Spinal cord (tissue), 10 donors: ENCODE results near the gene TCN1. TPM values are rescaled to one million over a fixed set of nuclear protein-coding genes. Genes with fewer than 3 reads are reported as not detected.
"Not testable (repeated sequence)": the region's sequence is repeated elsewhere in the genome, so short reads cannot be mapped to it uniquely, and the experiment has no call there.

Experiments
- DNase-seq, 6 donors: peaks; one replicate each; pipeline versions ENCODE4 v3.0.0 to v3.0.0-alpha.2; 2013 to 2015; ENCODE audit warnings: low spot score in 6 of 6, low read depth in 4 of 6
- H3K27ac ChIP-seq: one replicate; pipeline ENCODE4 v1.5.1; 2013; ENCODE audit warnings: low read depth, low read length, control low read depth
- H3K27me3 ChIP-seq: one replicate; pipeline ENCODE4 v1.6.1; 2013; ENCODE audit warnings: low read length; ENCODE audit not compliant: control insufficient read depth, insufficient read depth
- H3K36me3 ChIP-seq: one replicate; pipeline ENCODE4 v1.6.1; 2013; ENCODE audit warnings: low read length; ENCODE audit not compliant: control insufficient read depth, insufficient read depth
- H3K4me1 ChIP-seq: one replicate; pipeline ENCODE4 v1.6.1; 2013; ENCODE audit warnings: low read length; ENCODE audit not compliant: control insufficient read depth, insufficient read depth
- H3K4me3 ChIP-seq: one replicate; pipeline ENCODE4 v1.5.1; 2013; ENCODE audit warnings: low read depth, low read length, control low read depth
- H3K9me3 ChIP-seq: one replicate; pipeline ENCODE4 v1.6.1; 2013; ENCODE audit warnings: low read length; ENCODE audit not compliant: control insufficient read depth, insufficient read depth
- WGBS: methylation state at CpG from one replicate; pipeline ENCODE4 v1.1.5; 2013; ENCODE audit warnings: missing lambda C conversion rate; ENCODE audit not compliant: insufficient coverage; 5-methylcytosine and 5-hydroxymethylcytosine counted together
- polyA plus RNA-seq, 2 donors: library from polyadenylated mRNA; unstranded; fragments of 120-200 nt; gene quantifications; one replicate each; pipeline ENCODE4 v1.2.1, GENCODE V29; 2013; ENCODE audit not compliant: insufficient read length in 2 of 2
- total RNA-seq, 2 donors: library from RNA; depleted of rRNA in 1 of 2; stranded (reverse); fragments of 120-200 nt in 1 of 2; fragments of >200 nt in 1 of 2; gene quantifications; one replicate each; pipeline versions ENCODE4 v1.2.3 to v1.2.4, GENCODE V29; 2013 to 2014
- donor health status: healthy.

TCN1 gene
- total and polyA plus RNA-seq, 4 donors = 7.0 TPM; not detected in 3

GRCh38 chr11:59845399-59845798, 20.9 kb downstream of the TCN1 start, which contains the start of gene CBLIF:
TSS of gene CBLIF (minus strand) at chr11:59845499. CDS start at chr11:59845453, 46 bp downstream.
- no peak within 1 kb of the TSS for H3K27ac ChIP-seq
- no peaks in the 10 kb centered on the region for H3K9me3 ChIP-seq
- H3K36me3 ChIP-seq = no peaks in the 10 kb centered on the region
- DNase-seq = no peak
- no peaks in the 10 kb centered on the region for H3K4me1 ChIP-seq
- no peaks in the 10 kb centered on the region for H3K27me3 ChIP-seq
- 100% methylated on average over 1 of the region's 4 CpGs for WGBS
- no peak within 1 kb of the TSS for H3K4me3 ChIP-seq

DNA sequence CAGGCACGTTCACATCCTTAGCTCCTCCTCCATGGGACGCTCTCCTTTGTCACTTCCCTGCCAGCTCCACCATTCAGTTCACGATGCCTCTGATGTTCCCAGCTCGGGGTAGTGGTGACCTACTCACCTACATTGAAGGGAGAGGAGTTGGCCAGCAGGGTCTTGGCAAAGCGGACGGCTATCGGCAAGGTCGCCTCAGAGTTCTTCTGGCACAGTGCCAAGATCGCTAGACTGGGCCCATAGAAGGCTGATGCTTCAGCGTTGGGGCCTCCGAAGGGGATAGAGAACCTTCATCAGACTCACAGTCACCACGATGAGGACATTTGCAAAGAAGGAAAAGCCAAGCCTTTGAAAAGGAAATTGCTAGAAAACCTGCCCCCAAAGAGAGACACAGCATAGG, 24.0 kb downstream of the TCN1 start:
- Histone ChIP-seq H3K4me3 (no peak overlapping the region), H3K36me3 (no peaks in the 10 kb centered on the region), H3K4me1 (no peaks in the 10 kb centered on the region), H3K9me3 (no peaks in the 10 kb centered on the region), H3K27me3 (no peaks in the 10 kb centered on the region), H3K27ac (no peak overlapping the region)
- WGBS = 80% methylated on average over 10 of the region's 12 CpGs
- no peak for DNase-seq

- Histone ChIP-seq H3K9me3 (no peaks in the 10 kb centered on the region), H3K36me3 (no peaks in the 10 kb centered on the region), H3K27ac (no peak overlapping the region), H3K27me3 (no peaks in the 10 kb centered on the region), H3K4me1 (no peaks in the 10 kb centered on the region), H3K4me3 (no peak overlapping the region)
- no peak for DNase-seq
- WGBS = 92% methylated on average over 2 of the region's 2 CpGs
These were observed 24.8 kb downstream of the TCN1 start for GRCh38 chr11:59841514-59841913.

DNA sequence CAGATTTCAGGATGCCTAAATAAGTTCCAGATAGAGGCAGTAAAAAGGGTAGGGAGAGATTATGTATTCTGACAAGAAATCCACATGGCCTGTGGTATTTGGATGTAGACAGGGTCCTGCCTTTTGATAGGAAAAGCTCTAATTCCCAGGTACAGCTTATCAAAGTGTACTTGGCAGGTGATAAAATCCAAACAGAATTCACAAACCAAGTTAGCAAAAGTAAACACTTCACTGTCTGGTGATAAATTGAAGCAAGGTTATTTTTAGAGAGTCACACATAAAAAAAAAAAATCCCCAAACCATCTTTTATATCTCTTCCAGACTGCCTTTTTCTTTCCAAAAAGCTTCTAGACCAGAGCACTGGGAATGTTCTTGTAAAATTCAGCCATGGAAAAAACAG, 26.7 kb downstream of the TCN1 start:
- no peaks in the 10 kb centered on the region for H3K36me3 ChIP-seq
- peak in 1 of 6 donors; percentile 7 for DNase-seq
- no peaks in the 10 kb centered on the region for H3K4me1 ChIP-seq
- H3K4me3 ChIP-seq = no peak overlapping the region
- no peak overlapping the region for H3K27ac ChIP-seq
- no peaks in the 10 kb centered on the region for H3K9me3 ChIP-seq
- H3K27me3 ChIP-seq = no peaks in the 10 kb centered on the region

- Histone ChIP-seq H3K9me3 (no peaks in the 10 kb centered on the region), H3K4me3 (no peak overlapping the region), H3K27me3 (no peaks in the 10 kb centered on the region), H3K27ac (no peak overlapping the region), H3K4me1 (no peaks in the 10 kb centered on the region), H3K36me3 (no peaks in the 10 kb centered on the region)
- DNase-seq = no peak
- no CpG with 5 or more reads among the region's 2 CpGs for WGBS
These were observed 32.7 kb downstream of the TCN1 start for GRCh38 chr11:59833602-59834001.

DNA sequence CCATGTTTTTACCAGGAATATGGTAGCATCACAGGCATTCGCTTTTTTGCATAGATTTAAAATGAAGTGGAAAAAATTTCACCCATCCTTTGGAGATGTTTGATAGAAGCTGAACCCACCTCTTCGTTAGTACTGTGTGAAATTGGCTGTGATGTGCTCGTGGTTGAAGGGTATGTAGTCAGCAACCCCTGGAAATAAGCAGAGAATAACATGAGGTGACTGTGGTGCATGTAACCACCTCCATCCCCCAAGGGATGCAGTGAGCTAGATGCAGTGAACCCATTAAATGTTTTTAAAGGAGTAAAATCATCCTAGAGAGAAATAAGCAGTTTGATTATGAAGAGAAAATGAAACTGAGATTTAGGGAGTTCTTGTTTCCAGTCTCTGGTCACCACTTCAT, 36.9 kb downstream of the TCN1 start:
- WGBS = no CpG with 5 or more reads among the region's 3 CpGs
- Histone ChIP-seq H3K9me3 (no peaks in the 10 kb centered on the region), H3K27me3 (no peaks in the 10 kb centered on the region), H3K36me3 (no peaks in the 10 kb centered on the region), H3K4me3 (no peak overlapping the region), H3K4me1 (no peaks in the 10 kb centered on the region), H3K27ac (no peak overlapping the region)
- DNase-seq = no peak

- no peaks in the 10 kb centered on the region for H3K9me3 ChIP-seq
- no peaks in the 10 kb centered on the region for H3K36me3 ChIP-seq
- WGBS = 27% methylated on average over 4 of the region's 9 CpGs
- no peak overlapping the region for H3K27ac ChIP-seq
- H3K27me3 ChIP-seq = no peaks in the 10 kb centered on the region
- H3K4me3 ChIP-seq = no peak overlapping the region
- peak in 5 of 6 donors; percentile 26 to 89 (median 47) for DNase-seq
- H3K4me1 ChIP-seq = no peaks in the 10 kb centered on the region
These were observed 43.2 kb downstream of the TCN1 start for GRCh38 chr11:59822989-59823566.

- DNase-seq = peak in 1 of 6 donors; percentile 48
- Histone ChIP-seq H3K4me3 (no peak overlapping the region), H3K9me3 (no peaks in the 10 kb centered on the region), H3K27me3 (no peaks in the 10 kb centered on the region), H3K27ac (no peak overlapping the region), H3K36me3 (no peaks in the 10 kb centered on the region), H3K4me1 (no peaks in the 10 kb centered on the region)
- WGBS = 80% methylated on average over 1 of the region's 4 CpGs
These were observed 47.7 kb downstream of the TCN1 start for GRCh38 chr11:59818572-59818971.

DNA sequence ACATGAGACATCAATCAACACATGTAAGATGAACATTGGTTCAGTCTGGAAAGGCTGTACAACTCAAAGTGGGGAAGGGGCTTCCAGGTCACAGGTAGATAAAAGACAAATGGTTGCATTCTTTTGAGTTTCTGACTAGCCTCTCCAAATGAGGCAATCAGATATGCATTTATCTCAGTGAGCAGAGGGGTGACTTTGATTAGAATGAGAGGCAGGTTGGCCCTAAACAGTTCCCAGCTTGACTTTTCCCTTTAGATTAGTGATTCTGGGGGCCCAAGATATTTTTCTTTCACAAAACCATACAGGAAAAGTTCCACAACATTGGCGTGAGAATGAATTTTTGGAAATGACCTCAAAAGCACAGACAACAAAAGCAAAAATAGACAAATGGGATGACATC, 49.9 kb downstream of the TCN1 start:
- not testable (repeated sequence) for DNase-seq, H3K36me3 ChIP-seq, H3K4me1 ChIP-seq, H3K27ac ChIP-seq, H3K9me3 ChIP-seq, H3K4me3 ChIP-seq, H3K27me3 ChIP-seq
- WGBS = no CpG with 5 or more reads among the region's 1 CpG

GRCh38 chr11:59815754-59816153, 50.5 kb downstream of the TCN1 start:
- DNase-seq = no peak
- Histone ChIP-seq H3K27me3 (no peaks in the 10 kb centered on the region), H3K4me1 (no peaks in the 10 kb centered on the region), H3K27ac (no peak overlapping the region), H3K36me3 (no peaks in the 10 kb centered on the region), H3K9me3 (no peaks in the 10 kb centered on the region), H3K4me3 (no peak overlapping the region)
- no CpG with 5 or more reads among the region's 1 CpG for WGBS
